ENCODE results near the gene NLRX1. TPM values are rescaled to one million over a fixed set of nuclear protein-coding genes. Genes with fewer than 3 reads are reported as not detected.

Gene NLRX1
- total RNA-seq, 2 donors from 2014 or later = 21.8 to 29.6 TPM

GRCh38 chr11:119157063-119157462 is 11.5 kb upstream of the NLRX1 start:
- no peaks in the 10 kb centered on the region for H3K4me1 Mint-ChIP-seq
- no peak overlapping the region for H3K27ac Mint-ChIP-seq
- no peaks in the 10 kb centered on the region for H3K9me3 ChIP-seq (ENCODE audit: control insufficient read depth, low read length)
- no peak overlapping the region for H3K4me3 Mint-ChIP-seq
- no peak overlapping the region for H3K9ac ChIP-seq (ENCODE audit: extremely low read depth, low read length, poor library complexity, severe bottlenecking)
- 79 to 84% methylated on average over 2 to 3 of the region's 3 CpGs for WGBS, 2 experiments (ENCODE audit: insufficient coverage in 1 of 2, insufficient read length in 1 of 2)
- H3K36me3 Mint-ChIP-seq (ENCODE audit: low read depth) = no peaks in the 10 kb centered on the region
- H3K9me3 Mint-ChIP-seq = no peaks in the 10 kb centered on the region
- no peak overlapping the region for H3K27ac ChIP-seq (ENCODE audit: low read depth, low read length)
- H3K4me3 ChIP-seq (ENCODE audit: low read length) = no peak overlapping the region
- H3K27me3 Mint-ChIP-seq (ENCODE audit: insufficient read depth) = peaks cover 22% of the 10 kb centered on the region
- no peak for DNase-seq
- H3K27me3 ChIP-seq (ENCODE audit: control insufficient read depth, insufficient read depth, low read length, poor library complexity, severe bottlenecking) = peaks cover 4% of the 10 kb centered on the region
- H3K36me3 ChIP-seq (ENCODE audit: control insufficient read depth, insufficient read depth, low read length) = no peaks in the 10 kb centered on the region
- TF ChIP-seq CTCF (conservative IDR thresholded peaks at IDR 0.05) = no peak
- no peaks in the 10 kb centered on the region for H3K4me1 ChIP-seq (ENCODE audit: control insufficient read depth, insufficient read depth, low read length)

- WGBS, 2 experiments (ENCODE audit: insufficient coverage in 1 of 2, insufficient read length in 1 of 2) = 88 to 92% methylated on average over 13 of the region's 13 CpGs
- Histone ChIP-seq H3K9ac (ENCODE audit: extremely low read depth, low read length, poor library complexity, severe bottlenecking) (no peak overlapping the region), H3K27ac (ENCODE audit: low read depth, low read length) (no peak overlapping the region), H3K4me3 (ENCODE audit: low read length) (no peak overlapping the region), H3K27me3 (ENCODE audit: control insufficient read depth, insufficient read depth, low read length, poor library complexity, severe bottlenecking) (no peaks in the 10 kb centered on the region), H3K4me1 (ENCODE audit: control insufficient read depth, insufficient read depth, low read length) (no peaks in the 10 kb centered on the region), H3K36me3 (ENCODE audit: control insufficient read depth, insufficient read depth, low read length) (no peaks in the 10 kb centered on the region), H3K9me3 (ENCODE audit: control insufficient read depth, low read length) (no peaks in the 10 kb centered on the region)
- Mint-ChIP-seq H3K9me3 (no peaks in the 10 kb centered on the region), H3K4me1 (no peaks in the 10 kb centered on the region), H3K36me3 (ENCODE audit: low read depth) (no peaks in the 10 kb centered on the region), H3K27ac (no peak overlapping the region), H3K27me3 (ENCODE audit: insufficient read depth) (peaks cover 22% of the 10 kb centered on the region), H3K4me3 (no peak overlapping the region)
- no peak for DNase-seq
- TF ChIP-seq CTCF (conservative IDR thresholded peaks at IDR 0.05) = no peak
Measured at GRCh38 chr11:119158467-119158866, 10.1 kb upstream of the NLRX1 start.

GRCh38 chr11:119160151-119160550 is 8.4 kb upstream of the NLRX1 start:
- Mint-ChIP-seq H3K9me3 (no peaks in the 10 kb centered on the region), H3K36me3 (ENCODE audit: low read depth) (no peaks in the 10 kb centered on the region), H3K27me3 (ENCODE audit: insufficient read depth) (peaks cover 13% of the 10 kb centered on the region), H3K4me1 (no peaks in the 10 kb centered on the region), H3K4me3 (no peak overlapping the region), H3K27ac (no peak overlapping the region)
- Histone ChIP-seq H3K9ac (ENCODE audit: extremely low read depth, low read length, poor library complexity, severe bottlenecking) (no peak overlapping the region), H3K4me1 (ENCODE audit: control insufficient read depth, insufficient read depth, low read length) (no peaks in the 10 kb centered on the region), H3K27me3 (ENCODE audit: control insufficient read depth, insufficient read depth, low read length, poor library complexity, severe bottlenecking) (no peaks in the 10 kb centered on the region), H3K36me3 (ENCODE audit: control insufficient read depth, insufficient read depth, low read length) (no peaks in the 10 kb centered on the region), H3K9me3 (ENCODE audit: control insufficient read depth, low read length) (no peaks in the 10 kb centered on the region), H3K4me3 (ENCODE audit: low read length) (no peak overlapping the region), H3K27ac (ENCODE audit: low read depth, low read length) (no peak overlapping the region)
- no peak for TF ChIP-seq CTCF (conservative IDR thresholded peaks at IDR 0.05)
- no peak for DNase-seq
- 94 to 95% methylated on average over 3 to 9 of the region's 9 CpGs for WGBS, 2 experiments (ENCODE audit: insufficient coverage in 1 of 2, insufficient read length in 1 of 2)

Measured in endodermal cell (in vitro differentiated cells).